Tongue (tissue), 2 donors: ENCODE data around the gene ITIH3. TPM values are rescaled to one million over a fixed set of nuclear protein-coding genes. Genes with fewer than 3 reads are reported as not detected.
A peak's percentile ranks its signal among the peaks of the same experiment; 100 is the strongest.

ENCODE experiments used
- DNase-seq: peaks from one replicate; pipeline ENCODE4 v3.0.0-alpha.2; 2015
- total RNA-seq: library from RNA; depleted of rRNA; stranded (reverse); fragments of >200 nt; gene quantifications from one replicate; pipeline ENCODE4 v1.2.3, GENCODE V29; 2014

Gene ITIH3
- total RNA-seq, 1 donor from 2014 or later, result 0.62 TPM

GRCh38 chr3:52779837-52780585 lies 14.6 kb upstream of the ITIH3 start:
- DNase-seq, result no peak

- no peak for DNase-seq
These were observed 12.9 kb upstream of the ITIH3 start for GRCh38 chr3:52781741-52782140.

GRCh38 chr3:52782412-52783210 lies 12.0 kb upstream of the ITIH3 start:
- DNase-seq, result no peak

GRCh38 chr3:52783211-52783555 lies 11.4 kb upstream of the ITIH3 start:
- DNase-seq, result no peak

- no peak for DNase-seq
These were observed 10.5 kb upstream of the ITIH3 start for GRCh38 chr3:52784021-52784621.

GRCh38 chr3:52784931-52785590 lies 9.5 kb upstream of the ITIH3 start:
- DNase-seq, result no peak

GRCh38 chr3:52786330-52787215 lies 8.0 kb upstream of the ITIH3 start:
- no peak for DNase-seq

- DNase-seq, result no peak
These were observed 7.3 kb upstream of the ITIH3 start for GRCh38 chr3:52787246-52787645.

- no peak for DNase-seq
These were observed 6.6 kb upstream of the ITIH3 start for GRCh38 chr3:52787672-52788625.

- no peak for DNase-seq
These were observed 5.5 kb upstream of the ITIH3 start for GRCh38 chr3:52788890-52789745.

GRCh38 chr3:52789746-52790040 lies 4.9 kb upstream of the ITIH3 start:
- peak; percentile 22 for DNase-seq

GRCh38 chr3:52790337-52790736 lies 4.3 kb upstream of the ITIH3 start:
- DNase-seq, result no peak

- DNase-seq, result no peak
These were observed 3.9 kb upstream of the ITIH3 start for GRCh38 chr3:52790741-52791140.

- DNase-seq, result no peak
These were observed 3.2 kb upstream of the ITIH3 start for GRCh38 chr3:52791366-52791765.

- no peak for DNase-seq
These were observed 2.7 kb upstream of the ITIH3 start for GRCh38 chr3:52791928-52792327.

GRCh38 chr3:52792413-52792812 lies 2.2 kb upstream of the ITIH3 start:
- DNase-seq, result no peak

- DNase-seq, result peak; percentile 60
These were observed 1.5 kb upstream of the ITIH3 start for GRCh38 chr3:52792961-52793695.

- peak; percentile 41 for DNase-seq
These were observed 639 bp upstream of the ITIH3 start for GRCh38 chr3:52793702-52794611.
